HEK293 (cell line): Measurements from ENCODE around the gene MRPL32.

Experiments used
- CTCF ChIA-PET: fragments of 350-600 bp; formaldehyde crosslinking; extraction: SDS; loops from one replicate; lab custom pipeline; 2021; ENCODE audit warnings: antibody characterized with exemption; lab: Yijun Ruan, JAX
- POLR2A ChIA-PET: fragments of 300-600 bp; formaldehyde crosslinking; extraction: SDS; loops from one replicate; lab custom pipeline; 2020; ENCODE audit warnings: antibody characterized with exemption, inconsistent platforms; lab: Yijun Ruan, JAX
- H3K27ac ChIP-seq: fragments of 200-500 bp; sonication (Bioruptor generic); 2 replicates; pipeline ENCODE4 v1.5.1; 2014; ENCODE audit warnings: low read depth, low read length, control low read depth, inconsistent platforms; ENCODE audit errors: extremely low read depth
- H3K36me3 ChIP-seq, 2 experiments: fragments of 200-500 bp in 1 of 2; sonication (Bioruptor generic) in 1 of 2; 1 replicate in 1 of 2; 2 replicates in 1 of 2; pipeline ENCODE4 v1.5.1; 2014 to 2017; ENCODE audit warnings: inconsistent platforms in 2 of 2, low read length in 2 of 2; ENCODE audit not compliant: control insufficient read depth in 2 of 2, insufficient read depth in 1 of 2
- H3K4me1 ChIP-seq: fragments of 200-500 bp; sonication (Bioruptor generic); 2 replicates; pipeline ENCODE4 v1.5.1; 2014; ENCODE audit warnings: mild to moderate bottlenecking, low read length, inconsistent platforms; ENCODE audit not compliant: control insufficient read depth, insufficient read depth
- H3K4me3 ChIP-seq: 2 replicates; pipeline ENCODE4 v1.5.1; 2011; ENCODE audit warnings: low read depth, mild to moderate bottlenecking, control low read depth, low read length, moderate library complexity
- H3K9me3 ChIP-seq: fragments of 200-500 bp; sonication (Bioruptor generic); 2 replicates; pipeline ENCODE4 v1.5.1; 2014; ENCODE audit warnings: low read depth, low read length, inconsistent platforms; ENCODE audit not compliant: control insufficient read depth, insufficient read depth
- BCL11A ChIP-seq: fragments of 450-650 bp; formaldehyde crosslinking; IDR thresholded peaks from 2 replicates; pipeline ENCODE4 v1.5.1; 2016; ENCODE audit warnings: low read depth, missing biosample characterization, missing genetic modification characterization
- EGR2 ChIP-seq: fragments of 450-650 bp; formaldehyde crosslinking; IDR thresholded peaks from 2 replicates; pipeline ENCODE4 v1.5.1; 2016; ENCODE audit warnings: low read depth, missing biosample characterization, missing genetic modification characterization
- GLI2 ChIP-seq: fragments of 450-650 bp; formaldehyde crosslinking; IDR thresholded peaks from 2 replicates; pipeline ENCODE4; 2017; ENCODE audit warnings: missing biosample characterization, missing genetic modification characterization, low read depth, borderline replicate concordance
- GLIS2 ChIP-seq: fragments of 450-650 bp; formaldehyde crosslinking; IDR thresholded peaks from 2 replicates; pipeline ENCODE4 v1.5.1; 2016; ENCODE audit warnings: missing biosample characterization, missing genetic modification characterization
- HOXA7 ChIP-seq: sonication (generic); formaldehyde crosslinking; IDR thresholded peaks from 2 replicates; pipeline ENCODE4 v1.8.1; 2022; ENCODE audit warnings: missing genetic modification reagents, borderline replicate concordance
- KLF16 ChIP-seq: fragments of 450-650 bp; formaldehyde crosslinking; IDR thresholded peaks from 2 replicates; pipeline ENCODE4 v1.5.1; 2017; ENCODE audit warnings: missing biosample characterization, missing genetic modification characterization
- PRDM1 ChIP-seq: fragments of 450-650 bp; formaldehyde crosslinking; IDR thresholded peaks from 2 replicates; pipeline ENCODE4; 2016; ENCODE audit warnings: missing biosample characterization, missing genetic modification characterization
- SETDB1 ChIP-seq: IDR thresholded peaks from one replicate; pipeline ENCODE4 v1.6.1; 2017; ENCODE audit warnings: mild to moderate bottlenecking, low read length, moderate library complexity, mixed read lengths; ENCODE audit not compliant: insufficient read length
- ZBTB8A ChIP-seq: fragments of 450-650 bp; formaldehyde crosslinking; IDR thresholded peaks from 2 replicates; pipeline ENCODE4 v1.5.1; 2016; ENCODE audit warnings: missing biosample characterization, missing genetic modification characterization
- ZFHX2 ChIP-seq: fragments of 450-650 bp; formaldehyde crosslinking; conservative IDR thresholded peaks from 2 replicates; pipeline ENCODE4 v1.5.1; 2016; ENCODE audit warnings: missing biosample characterization, missing genetic modification characterization
- ZNF140 ChIP-seq: fragments of 450-650 bp; formaldehyde crosslinking; IDR thresholded peaks from 2 replicates; pipeline ENCODE4 v1.5.1; 2016; ENCODE audit warnings: missing biosample characterization, missing genetic modification characterization
- ZNF341 ChIP-seq: fragments of 450-650 bp; formaldehyde crosslinking; IDR thresholded peaks from 2 replicates; pipeline ENCODE4; 2016; ENCODE audit warnings: low read depth, missing biosample characterization, missing genetic modification characterization
- ZNF391 ChIP-seq: fragments of 450-650 bp; formaldehyde crosslinking; IDR thresholded peaks from 2 replicates; pipeline ENCODE4 v1.5.1; 2016; ENCODE audit warnings: low read depth, missing biosample characterization, missing genetic modification characterization, borderline replicate concordance
- ZNF416 ChIP-seq: fragments of 450-650 bp; formaldehyde crosslinking; IDR thresholded peaks from 2 replicates; pipeline ENCODE4 v1.5.1; 2016; ENCODE audit warnings: missing biosample characterization, missing genetic modification characterization
- ZNF621 ChIP-seq: fragments of 450-650 bp; formaldehyde crosslinking; IDR thresholded peaks from 2 replicates; pipeline ENCODE4 v1.5.1; 2017; ENCODE audit warnings: missing biosample characterization, missing genetic modification characterization
- ZNF654 ChIP-seq: fragments of 450-650 bp; formaldehyde crosslinking; IDR thresholded peaks from 2 replicates; pipeline ENCODE4 v1.5.1; 2016; ENCODE audit warnings: low read depth, missing biosample characterization, missing genetic modification characterization
- ZNF664 ChIP-seq: fragments of 450-650 bp; formaldehyde crosslinking; IDR thresholded peaks from 2 replicates; pipeline ENCODE4 v1.5.1; 2016; ENCODE audit warnings: missing biosample characterization, missing genetic modification characterization
- ZNF670 ChIP-seq: fragments of 450-650 bp; formaldehyde crosslinking; IDR thresholded peaks from 2 replicates; pipeline ENCODE4 v1.5.1; 2016; ENCODE audit warnings: missing biosample characterization, missing genetic modification characterization, low read depth
- ZNF792 ChIP-seq: fragments of 450-650 bp; formaldehyde crosslinking; IDR thresholded peaks from 2 replicates; pipeline ENCODE4 v1.5.1; 2016; ENCODE audit warnings: missing biosample characterization, missing genetic modification characterization
- ZNF837 ChIP-seq: fragments of 450-650 bp; formaldehyde crosslinking; IDR thresholded peaks from 2 replicates; pipeline ENCODE4 v1.5.1; 2016; ENCODE audit warnings: missing biosample characterization, missing genetic modification characterization
- TF ChIP-seq, protein P1 (sequence below): fragments of 450-650 bp; formaldehyde crosslinking; optimal IDR thresholded peaks from 2 replicates; pipeline ENCODE3; 2016; ENCODE audit warnings: missing biosample characterization, mild to moderate bottlenecking, missing genetic modification characterization
- TF ChIP-seq, protein P2 (sequence below): fragments of 450-650 bp; IDR thresholded peaks from 2 replicates; pipeline ENCODE4 v1.5.1; 2018; ENCODE audit warnings: missing biosample characterization, mild to moderate bottlenecking, missing genetic modification characterization
- TF ChIP-seq, protein P3 (sequence below): fragments of 450-650 bp; formaldehyde crosslinking; IDR thresholded peaks from 2 replicates; pipeline ENCODE4; 2016; ENCODE audit warnings: missing biosample characterization, missing genetic modification characterization

Gene MRPL32

DNA sequence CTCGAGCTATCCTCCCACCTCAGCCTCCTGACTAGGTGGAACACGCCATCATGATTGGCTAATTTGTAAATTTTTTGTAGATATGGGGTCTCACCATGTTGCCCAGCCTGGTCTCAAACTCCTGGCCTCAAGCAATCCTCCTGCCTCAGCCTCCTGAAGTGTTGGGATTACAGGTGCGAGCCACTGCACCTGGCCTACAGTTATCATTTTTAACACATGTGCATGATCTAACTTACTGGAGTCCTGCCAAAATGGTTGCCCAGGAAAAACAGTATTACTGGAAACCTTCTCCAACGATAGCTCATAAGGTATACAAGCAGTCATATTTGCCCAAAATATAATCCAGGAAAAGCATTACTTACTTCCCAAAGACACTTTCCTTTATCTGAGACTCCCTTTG, 20.2 kb downstream of the MRPL32 start:
- no peaks in the 10 kb centered on the region for H3K36me3 ChIP-seq
- TF ChIP-seq ZNF792 (tag by site-specific recombination) (no peak), ZNF391 (no peak), EGR2 (tag by site-specific recombination) (no peak), ZNF621 (tag by site-specific recombination) (no peak), KLF16 (tag by site-specific recombination) (no peak), ZBTB8A (no peak)
- TF ChIP-seq, protein P1, sequence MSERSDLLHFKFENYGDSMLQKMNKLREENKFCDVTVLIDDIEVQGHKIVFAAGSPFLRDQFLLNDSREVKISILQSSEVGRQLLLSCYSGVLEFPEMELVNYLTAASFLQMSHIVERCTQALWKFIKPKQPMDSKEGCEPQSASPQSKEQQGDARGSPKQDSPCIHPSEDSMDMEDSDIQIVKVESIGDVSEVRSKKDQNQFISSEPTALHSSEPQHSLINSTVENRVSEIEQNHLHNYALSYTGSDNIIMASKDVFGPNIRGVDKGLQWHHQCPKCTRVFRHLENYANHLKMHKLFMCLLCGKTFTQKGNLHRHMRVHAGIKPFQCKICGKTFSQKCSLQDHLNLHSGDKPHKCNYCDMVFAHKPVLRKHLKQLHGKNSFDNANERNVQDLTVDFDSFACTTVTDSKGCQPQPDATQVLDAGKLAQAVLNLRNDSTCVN (tag by site-specific recombination), result no peak
- no peaks in the 10 kb centered on the region for H3K9me3 ChIP-seq
- H3K27ac ChIP-seq, result no peak overlapping the region
- H3K4me1 ChIP-seq, result no peaks in the 10 kb centered on the region
- H3K4me3 ChIP-seq, result no peak overlapping the region
- CTCF ChIA-PET, result no interaction called here
- POLR2A ChIA-PET, result no interaction called here

DNA sequence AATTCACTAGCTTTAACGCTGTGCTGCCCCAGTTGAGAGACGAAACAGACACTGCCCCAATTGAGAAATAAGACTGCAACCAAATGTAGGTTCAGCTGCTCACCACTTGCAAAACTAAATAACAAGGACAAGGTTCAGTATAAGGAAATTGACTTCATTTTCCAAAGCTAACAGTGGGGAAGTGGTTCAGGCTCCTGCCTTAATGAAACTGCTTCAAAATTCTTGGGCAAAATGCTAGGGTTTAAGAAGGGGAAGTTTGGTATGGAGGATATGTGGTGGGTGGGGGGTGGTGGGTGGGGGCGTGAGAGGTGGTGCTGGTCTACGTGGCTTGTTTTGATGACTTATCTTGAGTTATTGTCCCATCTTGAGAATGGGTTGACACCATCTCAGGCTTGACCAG, 21.8 kb downstream of the MRPL32 start:
- Histone ChIP-seq H3K9me3 (no peaks in the 10 kb centered on the region), H3K36me3 (no peaks in the 10 kb centered on the region), H3K27ac (no peak overlapping the region), H3K4me3 (no peak overlapping the region), H3K4me1 (no peaks in the 10 kb centered on the region)
- CTCF ChIA-PET, result interaction anchor here (1.0 kb wide), 1 partner anchor 13 kb away, joined by 3 read pairs; no protein-coding TSS in a partner anchor
- POLR2A ChIA-PET, result no interaction called here
- no peak for TF ChIP-seq ZNF654 (tag by site-specific recombination)
- no peak for TF ChIP-seq ZNF837 (tag by site-specific recombination)
- TF ChIP-seq, protein P2, sequence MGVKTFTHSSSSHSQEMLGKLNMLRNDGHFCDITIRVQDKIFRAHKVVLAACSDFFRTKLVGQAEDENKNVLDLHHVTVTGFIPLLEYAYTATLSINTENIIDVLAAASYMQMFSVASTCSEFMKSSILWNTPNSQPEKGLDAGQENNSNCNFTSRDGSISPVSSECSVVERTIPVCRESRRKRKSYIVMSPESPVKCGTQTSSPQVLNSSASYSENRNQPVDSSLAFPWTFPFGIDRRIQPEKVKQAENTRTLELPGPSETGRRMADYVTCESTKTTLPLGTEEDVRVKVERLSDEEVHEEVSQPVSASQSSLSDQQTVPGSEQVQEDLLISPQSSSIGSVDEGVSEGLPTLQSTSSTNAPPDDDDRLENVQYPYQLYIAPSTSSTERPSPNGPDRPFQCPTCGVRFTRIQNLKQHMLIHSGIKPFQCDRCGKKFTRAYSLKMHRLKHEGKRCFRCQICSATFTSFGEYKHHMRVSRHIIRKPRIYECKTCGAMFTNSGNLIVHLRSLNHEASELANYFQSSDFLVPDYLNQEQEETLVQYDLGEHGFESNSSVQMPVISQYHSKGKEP (tag by site-specific recombination), result no peak
- TF ChIP-seq, protein P3, sequence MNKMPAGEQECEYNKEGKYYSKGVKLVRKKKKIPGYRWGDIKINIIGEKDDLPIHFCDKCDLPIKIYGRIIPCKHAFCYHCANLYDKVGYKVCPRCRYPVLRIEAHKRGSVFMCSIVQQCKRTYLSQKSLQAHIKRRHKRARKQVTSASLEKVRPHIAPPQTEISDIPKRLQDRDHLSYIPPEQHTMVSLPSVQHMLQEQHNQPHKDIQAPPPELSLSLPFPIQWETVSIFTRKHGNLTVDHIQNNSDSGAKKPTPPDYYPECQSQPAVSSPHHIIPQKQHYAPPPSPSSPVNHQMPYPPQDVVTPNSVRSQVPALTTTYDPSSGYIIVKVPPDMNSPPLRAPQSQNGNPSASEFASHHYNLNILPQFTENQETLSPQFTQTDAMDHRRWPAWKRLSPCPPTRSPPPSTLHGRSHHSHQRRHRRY (tag by site-specific recombination), result no peak
- no peak for TF ChIP-seq ZNF670 (tag by site-specific recombination)
- no peak for TF ChIP-seq BCL11A (tag by site-specific recombination)
- TF ChIP-seq ZNF416 (tag by site-specific recombination), result no peak
- TF ChIP-seq ZNF664 (tag by site-specific recombination), result no peak
- TF ChIP-seq ZNF341, result no peak
- TF ChIP-seq ZNF792 (tag by site-specific recombination), result no peak
- TF ChIP-seq HOXA7 (CRISPR knock-in tag), result no peak
- no peak for TF ChIP-seq GLIS2 (tag by site-specific recombination)
- TF ChIP-seq PRDM1 (tag by site-specific recombination), result no peak
- TF ChIP-seq ZFHX2 (tag by site-specific recombination), result no peak
- TF ChIP-seq GLI2, result no peak

DNA sequence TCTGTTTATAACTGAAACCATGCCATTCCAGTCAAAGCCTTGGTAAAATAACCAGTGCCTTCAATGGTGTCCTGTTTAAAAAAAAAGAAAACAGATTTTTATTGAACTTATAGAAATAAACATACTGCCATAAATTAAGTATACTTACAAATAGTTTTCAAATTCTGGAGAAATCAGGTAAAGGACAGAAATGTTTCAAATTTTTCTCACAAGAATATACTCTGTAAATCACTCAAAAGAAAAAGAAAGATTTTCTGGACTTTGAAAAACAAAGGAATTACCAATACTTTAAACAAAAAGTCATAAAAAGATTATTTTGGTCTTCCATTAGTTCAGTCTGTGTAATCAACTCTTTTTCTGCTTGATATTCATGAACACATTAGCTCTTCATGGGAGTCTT, 23.9 kb downstream of the MRPL32 start:
- H3K9me3 ChIP-seq, result no peaks in the 10 kb centered on the region
- H3K36me3 ChIP-seq, result no peaks in the 10 kb centered on the region
- no peak overlapping the region for H3K27ac ChIP-seq
- no peaks in the 10 kb centered on the region for H3K4me1 ChIP-seq
- ChIA-PET CTCF (no interaction called here), POLR2A (no interaction called here)
- TF ChIP-seq ZNF140 (tag by site-specific recombination) (no peak), SETDB1 (peak; percentile 64)
- H3K4me3 ChIP-seq, result no peak overlapping the region
